Stimulated activated CD4-positive, alpha-beta T cell treated with anti-CD3 and anti-CD28 coated beads, Interleukin-1b, Interleukin-23, amount 100 ng/mL, for 4 hours (primary cell): ENCODE measurements around the gene RAI1.

Source experiments
- DNase-seq, 2 donors: peaks; one replicate each; pipeline ENCODE4 v3.0.0-alpha.2; 2020; ENCODE audit warnings: low read depth in 2 of 2

Gene RAI1

GRCh38 chr17:17732892-17733670 is 51.8 kb downstream of the RAI1 start:
- DNase-seq = no peak

- DNase-seq = no peak
Observed at GRCh38 chr17:17736205-17737183, 55.2 kb downstream of the RAI1 start.

DNA sequence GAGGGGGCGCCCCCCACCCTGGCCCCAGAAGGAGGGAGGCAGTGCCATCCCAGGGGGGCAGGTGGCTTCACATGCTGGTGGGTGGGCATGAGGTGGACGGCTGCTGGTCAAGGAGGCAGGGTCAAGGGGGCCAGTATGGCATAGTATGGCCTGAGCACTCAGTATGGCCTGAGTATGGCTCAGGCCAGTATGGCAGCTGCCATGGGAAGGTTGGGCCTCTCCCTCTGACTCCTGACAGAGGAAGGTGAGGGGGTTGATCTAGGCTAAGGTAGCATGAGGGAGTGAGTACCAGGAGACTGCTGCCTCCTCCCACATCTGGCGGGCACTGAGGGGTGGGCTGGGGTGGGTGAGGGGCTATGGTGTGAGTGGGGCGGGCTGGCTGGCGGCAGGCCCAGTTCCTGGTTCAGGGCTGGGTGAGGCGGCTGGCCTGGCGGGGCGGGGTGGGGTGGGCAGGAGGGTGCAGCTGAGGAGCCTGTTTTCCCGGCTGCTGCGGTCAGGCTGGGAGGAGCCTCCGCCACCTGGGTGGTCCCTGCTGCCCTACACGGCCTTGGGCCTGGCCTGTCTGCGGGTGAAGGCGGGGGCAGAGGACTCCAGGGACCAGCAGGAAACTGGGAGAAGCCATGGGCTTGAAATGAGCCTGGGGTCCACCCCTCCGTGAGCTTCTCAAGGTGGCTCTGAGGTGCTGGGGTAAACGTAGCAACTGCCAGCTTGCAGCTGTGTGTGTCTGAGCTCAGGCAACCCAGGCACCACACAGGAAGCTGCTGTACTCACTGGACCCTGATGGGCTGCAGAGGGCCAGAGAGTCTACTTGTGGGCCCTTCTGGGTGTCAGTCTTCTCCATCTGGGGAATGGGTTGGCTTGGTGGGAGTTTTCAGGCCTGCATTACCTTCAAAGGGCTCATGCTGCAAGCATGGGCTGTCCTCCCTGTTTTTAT is 57.0 kb downstream of the RAI1 start:
- no peak for DNase-seq

DNA sequence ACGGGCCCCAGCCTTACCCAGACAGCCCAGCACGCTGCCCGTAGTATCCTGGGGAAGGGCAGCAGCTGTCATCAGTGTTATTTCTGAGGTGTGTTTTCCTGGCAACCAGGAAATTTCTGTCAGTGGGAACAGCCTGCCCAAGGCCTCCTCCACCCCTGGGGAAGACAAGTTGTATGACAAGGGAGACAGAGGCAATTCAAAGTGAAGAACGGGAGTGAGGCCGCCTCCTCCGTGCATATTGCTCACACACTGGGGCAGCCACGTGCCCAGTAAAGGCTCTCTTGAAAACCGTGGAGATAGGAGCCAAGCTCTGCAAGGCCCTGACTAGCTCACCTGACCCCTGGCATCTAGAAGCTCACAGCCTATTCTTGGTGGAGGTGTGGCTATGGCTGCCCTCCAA is 57.6 kb downstream of the RAI1 start:
- DNase-seq = no peak

GRCh38 chr17:17739388-17740066 is 58.3 kb downstream of the RAI1 start:
- DNase-seq = no peak

DNA sequence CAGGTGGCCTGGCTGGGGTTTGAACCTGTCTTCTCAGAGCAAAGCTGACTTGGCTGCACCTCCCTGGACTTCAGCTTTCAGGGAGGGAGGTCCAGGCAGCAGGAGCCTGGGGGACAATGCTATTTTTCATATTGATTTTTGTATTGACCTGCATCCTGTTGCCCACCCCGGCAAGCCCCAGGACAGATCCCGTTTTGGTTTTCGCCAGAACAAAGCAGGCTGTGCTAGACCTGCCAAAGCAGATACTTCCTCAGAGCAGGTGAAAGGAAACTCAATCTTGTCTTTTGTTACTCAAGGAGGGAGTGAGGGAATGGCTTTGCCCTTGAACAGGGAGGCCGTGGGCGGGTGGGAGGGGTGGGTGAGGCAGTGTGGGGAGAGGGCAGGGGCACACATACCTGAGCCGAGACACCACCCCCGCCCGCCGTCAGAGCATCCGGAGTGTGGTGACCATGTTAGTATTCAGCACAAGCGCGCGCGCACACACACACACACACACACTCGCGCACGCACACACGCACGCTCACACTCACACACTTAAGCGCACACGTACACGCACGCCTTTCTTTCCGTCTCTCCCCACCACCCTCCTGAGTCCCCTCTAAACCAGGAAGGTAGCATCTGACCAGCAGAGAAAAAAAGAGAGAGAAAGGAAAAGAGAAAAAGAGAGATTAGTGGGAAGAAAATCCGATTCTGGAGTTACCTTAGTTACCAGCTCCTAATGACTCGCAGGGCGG is 59.5 kb downstream of the RAI1 start:
- peak in 1 of 2 donors; percentile 55 for DNase-seq

DNA sequence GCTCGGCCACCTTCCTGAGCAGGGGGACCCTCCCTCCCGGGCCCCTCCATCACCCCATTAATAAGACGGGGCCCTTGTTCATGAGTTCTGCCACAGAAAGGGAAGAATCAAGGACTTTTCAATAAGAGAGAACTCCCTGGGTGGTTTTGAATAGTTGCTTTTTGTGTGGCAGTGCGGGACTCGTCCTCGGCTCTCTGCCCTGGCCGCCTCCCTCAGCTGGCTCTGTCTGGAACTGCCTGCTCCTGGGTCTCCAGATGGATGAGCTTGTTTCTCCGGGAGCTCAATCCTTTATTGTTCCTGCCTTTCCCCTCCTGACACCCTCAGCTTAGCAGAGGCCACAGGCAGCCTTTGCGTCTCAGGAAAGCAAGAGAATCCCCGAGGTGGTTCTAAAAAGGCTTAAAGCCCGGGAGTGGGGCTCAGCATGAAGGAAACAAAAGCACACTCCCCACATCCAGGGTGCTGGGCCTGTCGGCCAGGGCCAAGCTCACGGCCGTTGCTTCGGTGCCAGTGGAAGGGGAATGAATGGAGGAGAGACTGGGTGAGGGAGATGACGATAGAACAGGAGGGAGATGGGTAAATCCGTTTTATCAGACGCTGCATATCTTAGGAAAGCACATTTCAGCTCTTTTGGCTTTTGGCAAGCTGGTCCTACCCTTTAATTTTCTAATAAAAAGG is 60.2 kb downstream of the RAI1 start:
- no peak for DNase-seq

GRCh38 chr17:17742133-17742621 is 60.9 kb downstream of the RAI1 start:
- no peak for DNase-seq

GRCh38 chr17:17742688-17743390 is 61.6 kb downstream of the RAI1 start:
- DNase-seq = no peak

- no peak for DNase-seq
Observed at GRCh38 chr17:17743391-17744112, 62.3 kb downstream of the RAI1 start.

GRCh38 chr17:17744116-17744515 is 62.9 kb downstream of the RAI1 start:
- DNase-seq = no peak

DNA sequence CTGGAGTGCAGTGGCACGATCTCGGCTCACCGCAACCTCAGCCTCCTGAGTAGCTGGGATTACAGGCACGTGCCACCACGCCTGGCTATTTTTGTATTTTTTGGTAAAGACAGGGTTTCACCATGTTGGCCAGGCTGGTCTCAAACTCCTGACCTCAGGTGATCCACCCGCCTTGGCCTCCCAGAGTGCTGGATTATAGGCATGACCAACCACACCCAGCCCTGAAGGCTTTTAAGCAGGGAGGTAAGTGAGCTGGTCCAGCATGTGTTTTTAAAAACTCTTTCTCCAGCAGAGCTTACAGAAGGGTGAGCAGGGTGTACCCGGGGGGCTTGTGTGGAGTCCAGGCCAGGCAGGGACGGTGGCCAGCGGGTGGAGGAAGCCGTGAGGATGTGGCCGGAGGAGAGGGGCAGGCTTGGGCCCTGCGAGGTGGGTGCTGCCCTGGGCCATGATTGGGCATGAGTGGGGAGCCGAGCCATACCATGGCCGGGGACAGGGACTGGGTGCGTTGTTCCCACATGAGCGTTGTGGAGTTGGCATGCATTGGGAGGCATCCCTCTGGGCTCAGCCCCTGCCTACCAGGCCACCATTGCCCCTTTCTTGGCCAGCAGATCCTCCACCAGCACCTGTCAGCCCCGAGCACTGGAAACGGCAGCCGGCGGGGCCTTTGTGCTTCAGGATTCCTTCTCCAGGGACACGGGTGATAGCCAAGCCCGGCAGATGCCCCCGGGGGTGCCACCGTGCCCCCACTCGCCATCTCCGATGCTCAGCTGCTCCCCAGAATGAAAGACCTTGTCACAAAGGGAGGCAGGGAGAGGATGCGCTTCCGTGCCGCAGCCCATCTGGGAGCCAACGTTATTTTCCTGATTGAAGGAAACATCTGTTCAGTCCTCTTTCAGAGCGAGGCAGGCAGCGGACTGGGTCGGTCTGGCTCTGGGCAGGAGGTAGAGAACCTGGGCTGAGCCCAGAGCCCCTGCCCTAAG is 64.5 kb downstream of the RAI1 start:
- DNase-seq = no peak

DNA sequence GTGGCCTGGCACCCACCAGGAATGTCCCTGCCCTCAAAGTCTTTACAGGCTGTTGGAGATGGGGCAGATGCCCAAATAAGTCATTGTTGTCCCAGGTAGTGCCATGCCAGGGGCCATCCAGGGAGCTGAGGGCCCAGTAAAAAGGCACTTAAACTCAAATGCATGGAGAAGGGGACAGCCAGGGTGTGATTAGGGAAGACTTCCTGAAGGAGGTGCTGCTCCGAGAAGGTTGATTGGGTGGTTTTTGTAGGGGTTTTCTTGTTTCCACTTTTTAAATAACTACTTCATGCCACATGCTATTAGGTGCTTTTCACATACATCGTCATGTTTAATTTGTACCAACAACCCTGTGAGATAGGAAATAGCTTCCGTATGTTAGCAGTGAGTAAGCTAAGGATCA is 66.9 kb downstream of the RAI1 start:
- DNase-seq = no peak

GRCh38 chr17:17748604-17749003 is 67.3 kb downstream of the RAI1 start:
- no peak for DNase-seq

GRCh38 chr17:17749025-17749772 is 67.9 kb downstream of the RAI1 start:
- no peak for DNase-seq

DNA sequence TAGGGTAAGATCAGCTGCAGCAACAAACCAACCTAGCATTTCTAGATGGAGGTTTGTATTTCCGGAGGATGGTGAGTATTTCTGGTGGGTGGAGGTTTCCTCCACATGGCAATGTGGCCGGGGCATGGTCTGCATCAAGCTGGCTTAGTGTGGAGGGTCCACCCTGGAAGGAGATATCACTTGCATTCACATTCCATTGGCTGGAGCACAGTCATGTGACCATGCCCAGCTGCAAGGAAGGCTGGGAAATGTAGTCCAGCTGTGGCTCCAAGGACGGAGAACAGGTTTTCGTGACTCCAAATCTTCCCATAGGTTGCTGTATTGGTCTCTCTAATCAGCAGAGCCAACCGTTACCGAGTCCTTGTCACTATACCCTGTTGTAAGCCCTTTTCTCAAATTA is 68.7 kb downstream of the RAI1 start:
- no peak for DNase-seq
